A549 treated with AZD2906 at 1 μM for 4 hours (cell line): Measurements from ENCODE around the gene TAGLN2. TPM values are rescaled to one million over a fixed set of nuclear protein-coding genes. Genes with fewer than 3 reads are reported as not detected.

Source experiments
- total RNA-seq: library from RNA; stranded (reverse); fragments of 200-300 nt; extraction: Qiagen RNA extraction; gene quantifications from 5 replicates; pipeline ENCODE4 v1.2.3, GENCODE V29; 2022

TAGLN2 gene
- 1,017 to 1,045 TPM (median 1,025 TPM) in 5 replicates for total RNA-seq

DNA sequence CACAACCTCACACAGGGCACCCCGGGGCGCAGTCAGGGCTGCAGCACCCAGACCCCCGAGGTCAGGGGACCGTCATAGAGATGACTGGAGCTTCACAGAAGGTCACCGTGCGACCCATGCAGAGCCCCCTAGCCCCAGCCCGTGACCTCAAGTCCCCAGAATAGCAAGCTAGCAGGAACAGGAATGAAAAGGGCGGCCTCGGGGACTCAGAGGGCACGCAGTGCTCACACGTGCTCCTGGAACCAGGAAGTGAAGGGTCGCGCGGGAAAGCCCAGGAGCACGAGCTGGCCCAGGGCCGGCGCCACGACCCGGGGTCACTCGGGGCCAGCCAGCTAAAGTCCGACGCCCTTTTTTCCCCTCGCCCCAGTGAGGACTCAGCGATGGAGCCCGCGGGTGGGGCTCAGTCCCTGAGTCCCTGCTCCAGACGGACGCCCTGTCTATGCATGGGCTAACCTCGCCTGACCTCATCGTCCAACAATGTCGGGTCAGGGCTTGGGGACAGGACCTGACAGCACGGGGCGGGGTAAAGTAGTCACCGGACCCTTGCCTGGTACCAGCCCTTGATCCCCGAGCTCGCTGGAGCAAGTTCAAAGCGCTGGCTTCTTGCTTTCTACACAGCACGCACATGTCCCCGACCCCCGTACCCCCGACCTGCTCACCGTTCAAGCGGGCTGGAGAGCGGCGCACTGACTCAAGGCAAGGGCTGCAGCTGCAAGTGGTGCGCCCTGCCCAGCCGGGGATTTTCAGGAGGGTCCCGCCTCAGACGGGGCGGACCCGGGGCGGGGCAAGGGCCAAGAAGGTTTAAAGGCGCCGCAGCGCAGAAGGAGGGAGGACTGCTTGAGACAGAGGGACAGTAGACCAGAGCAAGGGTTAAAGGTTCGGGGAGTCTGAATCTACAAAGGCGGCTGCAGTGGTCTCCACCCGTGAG is at the start of gene TAGLN2:
Gene TAGLN2 (minus strand): TSS at position 717 of the 928 bp plus-strand sequence. CDS start 4,998 bp downstream, outside the sequence.

DNA sequence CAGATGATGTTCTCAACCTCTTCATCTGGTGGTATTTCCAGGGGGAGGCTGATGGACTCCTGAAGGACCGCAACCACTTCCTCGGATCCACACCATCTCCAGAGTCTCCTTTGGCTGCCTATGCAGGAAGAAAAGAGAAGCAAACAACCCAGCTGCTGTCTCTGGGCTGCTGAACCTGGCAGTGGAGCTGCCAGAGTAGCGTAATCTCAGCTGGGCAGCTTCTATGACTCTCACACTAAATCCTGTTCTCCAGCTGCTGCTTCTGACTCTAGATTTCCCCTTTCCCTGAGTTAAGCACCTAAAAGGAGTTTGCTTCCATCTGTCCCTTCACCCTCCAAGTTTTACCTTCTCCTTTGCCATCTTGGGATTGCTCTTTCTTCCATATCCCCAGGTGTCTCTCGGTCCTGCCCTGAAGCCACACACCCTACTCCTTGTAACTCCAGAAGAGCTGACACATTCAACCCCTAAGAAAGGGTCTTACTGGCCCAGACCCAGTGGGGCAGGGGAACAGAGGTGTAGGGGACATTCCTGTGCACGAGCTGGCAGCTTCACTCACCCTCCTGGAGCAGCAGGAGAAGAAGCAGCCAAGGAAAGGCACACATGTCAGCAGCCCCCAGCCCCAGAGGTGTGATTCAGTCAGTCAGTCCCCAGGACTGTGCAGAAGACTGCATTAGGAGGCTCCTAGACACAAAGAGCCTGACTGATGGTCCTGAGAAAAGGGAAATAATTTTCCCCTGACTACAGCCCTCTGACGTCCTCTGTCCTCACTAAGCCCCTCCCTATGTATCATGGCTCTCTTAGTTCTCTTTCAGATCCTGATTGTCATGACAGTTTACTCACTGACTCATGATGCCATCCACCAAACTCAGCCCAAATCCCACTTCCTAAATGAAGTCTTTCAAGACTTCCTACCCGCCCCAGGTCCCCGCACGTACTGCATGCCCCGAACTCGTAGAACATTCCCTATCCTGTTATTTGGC is 28.5 kb upstream of the TAGLN2 start, which contains the start of gene SLAMF9:
Gene SLAMF9 (minus strand): TSS at position 702 of the 980 bp plus-strand sequence. CDS start 100 bp downstream, at position 602.

DNA sequence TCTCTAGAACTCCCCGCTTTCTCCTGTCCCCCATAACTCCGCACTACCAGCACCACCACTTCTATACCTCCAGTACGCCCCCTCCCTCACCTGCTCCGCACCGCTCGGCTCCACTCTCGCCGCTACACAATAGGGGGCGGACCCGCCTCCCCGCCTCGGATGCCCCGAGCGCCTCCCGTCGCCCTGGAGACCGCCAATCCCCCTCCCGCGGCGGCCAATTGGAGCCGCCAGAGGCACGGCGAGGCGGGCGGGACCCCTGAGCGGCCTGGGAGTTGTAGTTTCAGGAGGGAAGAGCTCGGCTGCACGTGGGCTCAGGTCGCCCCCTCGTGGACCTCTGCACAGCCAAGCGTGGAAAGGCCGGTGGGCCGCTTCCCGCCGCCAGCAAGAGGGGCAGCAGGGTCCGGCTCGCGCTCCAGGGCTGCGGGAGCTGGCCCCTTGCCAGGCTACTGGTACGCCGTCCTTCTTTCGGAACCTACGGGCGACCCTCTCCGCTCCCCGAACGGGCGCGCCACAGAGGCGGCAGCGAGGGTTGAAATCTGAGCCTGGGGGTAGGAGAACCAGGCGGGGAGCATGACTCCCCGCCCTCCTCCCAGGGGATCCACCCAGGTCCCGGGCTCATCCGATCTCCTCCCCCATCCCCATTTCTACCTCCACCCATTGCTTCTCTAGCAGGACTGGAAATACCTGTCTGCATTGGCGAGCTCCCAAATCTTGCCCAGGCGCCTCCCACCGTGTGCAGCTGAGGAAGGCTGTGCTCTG is 20.4 kb upstream of the TAGLN2 start, which contains the start of gene IGSF9:
Gene IGSF9 (minus strand): TSS at position 131 of the 759 bp plus-strand sequence. CDS start 2,159 bp downstream, outside the sequence.

DNA sequence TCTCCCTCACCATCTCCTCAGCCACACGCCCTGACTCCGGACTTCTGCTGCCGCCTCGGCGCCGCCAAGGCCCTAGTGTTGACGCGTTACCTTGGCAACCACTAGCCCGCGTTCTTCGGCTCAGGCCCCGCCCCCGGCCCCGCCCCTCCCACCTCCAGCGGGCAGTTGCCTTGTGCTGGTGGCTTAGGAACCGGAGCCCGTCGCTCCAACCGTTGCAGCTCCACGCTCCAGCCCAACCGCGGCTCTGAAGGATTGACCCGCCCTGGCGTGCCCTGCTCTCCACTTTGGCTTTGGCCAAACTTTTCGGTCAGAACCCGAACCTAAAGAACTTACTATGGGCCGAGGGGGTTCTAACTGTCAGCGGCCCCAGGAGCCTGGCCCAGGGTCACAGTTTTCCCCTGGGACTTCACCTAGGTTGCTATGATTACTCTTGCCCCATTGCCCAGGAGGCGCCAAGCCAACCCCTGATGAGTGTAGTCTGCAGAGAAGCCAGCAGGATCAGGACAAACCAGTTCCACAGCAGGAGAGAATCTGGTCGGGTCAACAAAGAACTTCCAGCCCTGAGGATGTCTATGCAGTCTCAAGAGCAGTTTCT is 25.1 kb downstream of the TAGLN2 start, which contains the start of gene CFAP45:
Gene CFAP45 (minus strand): TSS at position 80 of the 595 bp plus-strand sequence. CDS start 67 bp downstream, at position 13.

Other genes starting within 250 kb of the TAGLN2 start
- gene CRP, start 210.9 kb downstream of the TAGLN2 start, total RNA-seq, result not detected in 5 replicates
- 53.3 to 87.3 TPM (median 77.5 TPM) in 5 replicates for gene DUSP23, start 144.5 kb downstream of the TAGLN2 start, total RNA-seq
- not detected in 5 replicates for gene FCRL6, start 123.1 kb downstream of the TAGLN2 start, total RNA-seq
- gene SLAMF8, start 98.6 kb downstream of the TAGLN2 start, total RNA-seq, result 0.10 to 0.25 TPM (median 0.16 TPM) in 5 replicates
- gene VSIG8, start 62.9 kb downstream of the TAGLN2 start, total RNA-seq, result 0.03 to 0.11 TPM in 2 of 5 replicates, not detected in the others
- gene CFAP45, start 25.3 kb downstream of the TAGLN2 start, total RNA-seq, result 0.49 to 0.67 TPM (median 0.55 TPM) in 5 replicates
- gene IGSF9, start 20.1 kb upstream of the TAGLN2 start, total RNA-seq, result 0.12 to 0.22 TPM (median 0.15 TPM) in 5 replicates
- 0.25 to 0.64 TPM (median 0.41 TPM) in 5 replicates for gene SLAMF9, start 28.7 kb upstream of the TAGLN2 start, total RNA-seq
- gene PIGM, start 106.5 kb upstream of the TAGLN2 start, total RNA-seq, result 3.8 to 5.1 TPM (median 4.3 TPM) in 5 replicates
- gene KCNJ10, start 144.7 kb upstream of the TAGLN2 start, total RNA-seq, result not detected in 5 replicates
- not detected in 5 replicates for gene KCNJ9, start 156.0 kb upstream of the TAGLN2 start, total RNA-seq
- gene IGSF8, start 173.1 kb upstream of the TAGLN2 start, total RNA-seq, result 6.8 to 10.2 TPM (median 9.4 TPM) in 5 replicates
- 0.08 to 0.19 TPM (median 0.15 TPM) in 5 replicates for gene ATP1A2, start 190.3 kb upstream of the TAGLN2 start, total RNA-seq
- 0.07 TPM in 1 of 5 replicates, not detected in the others for gene ATP1A4, start 226.1 kb upstream of the TAGLN2 start, total RNA-seq